H1 (cell line): ENCODE measurements around the gene SRCIN1. TPM values are rescaled to one million over a fixed set of nuclear protein-coding genes. Genes with fewer than 3 reads are reported as not detected.

Experiments used
- CTCF ChIA-PET: fragments of 300-600 bp; sonication (Branson Sonifier 250); formaldehyde crosslinking; loops from one replicate; lab custom pipeline; 2021; ENCODE audit not compliant: partially characterized antibody; lab: Charles Lee
- POLR2A ChIA-PET: fragments of 300-600 bp; sonication (Branson Sonifier 250); formaldehyde crosslinking; loops from one replicate; lab custom pipeline; 2021; ENCODE audit warnings: inconsistent platforms; ENCODE audit not compliant: partially characterized antibody; lab: Charles Lee
- DNase-seq, 2 experiments: peaks; one replicate each; pipeline versions ENCODE4 v3.0.0 to v3.0.0-alpha.2; 2010 to 2022; ENCODE audit warnings: low spot score in 2 of 2, low read depth in 1 of 2, mixed read lengths in 1 of 2
- FAIRE-seq: peaks from 2 replicates; lab custom pipeline; 2011; peaks lifted over from hg19 to GRCh38; lab: Jason Lieb, UNC
- H2AFZ ChIP-seq: 2 replicates; pipeline ENCODE4 v1.8.1; 2012; ENCODE audit warnings: low read length, inconsistent platforms
- H2AK5ac ChIP-seq: 2 replicates; pipeline ENCODE4 v1.6.1; 2013; ENCODE audit warnings: low read depth, low read length
- H2BK120ac ChIP-seq: replicated peaks from 2 replicates; pipeline ENCODE3; 2013; ENCODE audit warnings: low read depth, low read length, inconsistent platforms
- H2BK12ac ChIP-seq: 2 replicates; pipeline ENCODE4 v1.6.1; 2013; ENCODE audit warnings: low read depth, low read length
- H2BK15ac ChIP-seq: 2 replicates; pipeline ENCODE4 v1.6.1; 2013; ENCODE audit warnings: low read length
- H2BK20ac ChIP-seq: 2 replicates; pipeline ENCODE4 v1.6.1; 2013; ENCODE audit warnings: low read length
- H2BK5ac ChIP-seq: 2 replicates; pipeline ENCODE4 v1.6.1; 2013; ENCODE audit warnings: low read depth, low read length
- H3K14ac ChIP-seq: 2 replicates; pipeline ENCODE4 v1.6.1; 2013; ENCODE audit warnings: inconsistent platforms; ENCODE audit not compliant: insufficient read length
- H3K18ac ChIP-seq: 2 replicates; pipeline ENCODE4 v1.6.1; 2013; ENCODE audit warnings: low read length; ENCODE audit errors: extremely low read depth
- H3K23ac ChIP-seq: 2 replicates; pipeline ENCODE4 v1.6.1; 2013; ENCODE audit warnings: inconsistent platforms; ENCODE audit not compliant: insufficient read length
- H3K23me2 ChIP-seq: 2 replicates; pipeline ENCODE4 v1.6.1; 2013; ENCODE audit warnings: low read depth, low read length
- H3K27ac ChIP-seq: 2 replicates; pipeline ENCODE4 v1.6.1; 2011; ENCODE audit warnings: low read depth, low read length, inconsistent platforms
- H3K27me3 ChIP-seq, 4 experiments: replicated peaks in 1 of 4; 1 replicate in 1 of 4; 2 replicates in 3 of 4; pipeline versions ENCODE4 v1.6.1 to v1.8.1; 2011 to 2013; ENCODE audit warnings: low read length in 3 of 4, mild to moderate bottlenecking in 3 of 4, inconsistent platforms in 2 of 4, mixed read lengths in 2 of 4, moderate library complexity in 1 of 4; ENCODE audit not compliant: control insufficient read depth in 3 of 4, insufficient read depth in 3 of 4; ENCODE audit errors: extremely low read depth in 1 of 4
- H3K36me3 ChIP-seq, 4 experiments: 2 replicates each; pipeline versions ENCODE4 v1.6.1 to v1.8.1; 2011 to 2013; ENCODE audit warnings: mild to moderate bottlenecking in 4 of 4, low read length in 3 of 4, moderate library complexity in 2 of 4, control low read depth in 1 of 4, inconsistent platforms in 1 of 4; ENCODE audit not compliant: insufficient read depth in 4 of 4, control insufficient read depth in 2 of 4
- H3K4ac ChIP-seq: replicated peaks from 2 replicates; pipeline ENCODE3; 2013; ENCODE audit warnings: low read length, low read depth, mixed read lengths, inconsistent platforms; ENCODE audit not compliant: insufficient read length
- H3K4me1 ChIP-seq, 4 experiments: replicated peaks in 1 of 4; 1 replicate in 1 of 4; 2 replicates in 3 of 4; pipeline versions ENCODE4 v1.6.1 to v1.8.1; 2011 to 2013; ENCODE audit warnings: low read length in 3 of 4, inconsistent platforms in 2 of 4, mixed read lengths in 1 of 4; ENCODE audit not compliant: insufficient read depth in 4 of 4, control insufficient read depth in 3 of 4
- H3K4me2 ChIP-seq, 2 experiments: 2 replicates each; pipeline versions ENCODE4 v1.6.1 to v1.8.1; 2011 to 2013; ENCODE audit warnings: low read depth in 2 of 2, low read length in 2 of 2, control low read depth in 1 of 2, inconsistent platforms in 1 of 2, mild to moderate bottlenecking in 1 of 2; ENCODE audit not compliant: insufficient read depth in 1 of 2
- H3K4me3 ChIP-seq, 4 experiments: fragments of 200-600, 300-600 bp in 1 of 4; sonication (generic), shearing (Covaris generic), sonication (Bioruptor Twin) in 1 of 4; 2 replicates each; pipeline versions ENCODE4 v1.5.1 to v1.8.1; 2011 to 2016; ENCODE audit warnings: low read length in 4 of 4, low read depth in 3 of 4, control low read depth in 2 of 4, inconsistent platforms in 2 of 4, mild to moderate bottlenecking in 2 of 4, mixed read lengths in 1 of 4, moderate library complexity in 1 of 4; ENCODE audit not compliant: insufficient read depth in 2 of 4; ENCODE audit errors: extremely low read depth in 1 of 4
- H3K56ac ChIP-seq: replicated peaks from 2 replicates; pipeline ENCODE3; 2013; ENCODE audit warnings: low read depth, mild to moderate bottlenecking, mixed read lengths, low read length, inconsistent platforms; ENCODE audit not compliant: insufficient read length
- H3K79me1 ChIP-seq: 2 replicates; pipeline ENCODE4 v1.6.1; 2013; ENCODE audit warnings: low read depth, low read length, control low read depth
- H3K79me2 ChIP-seq, 2 experiments: 2 replicates each; pipeline versions ENCODE4 v1.6.1 to v1.8.1; 2012 to 2013; ENCODE audit warnings: low read length in 2 of 2, mild to moderate bottlenecking in 2 of 2, inconsistent platforms in 1 of 2; ENCODE audit not compliant: insufficient read depth in 2 of 2, control insufficient read depth in 1 of 2
- H3K9ac ChIP-seq, 4 experiments: replicated peaks in 1 of 4; 1 replicate in 1 of 4; 2 replicates in 3 of 4; pipeline versions ENCODE4 v1.6.1 to v1.8.1; 2011 to 2013; ENCODE audit warnings: low read depth in 3 of 4, low read length in 3 of 4, control low read depth in 2 of 4, mild to moderate bottlenecking in 2 of 4, moderate library complexity in 2 of 4, inconsistent platforms in 1 of 4; ENCODE audit errors: extremely low read depth in 1 of 4
- H3K9me3 ChIP-seq, 2 experiments: 2 replicates each; pipeline versions ENCODE4 v1.6.1 to v1.8.1; 2012 to 2013; ENCODE audit warnings: mild to moderate bottlenecking in 2 of 2, moderate library complexity in 2 of 2, control low read depth in 1 of 2, inconsistent platforms in 1 of 2, low read depth in 1 of 2, low read length in 1 of 2, mixed read lengths in 1 of 2; ENCODE audit not compliant: insufficient read depth in 2 of 2
- H4K20me1 ChIP-seq, 2 experiments: replicated peaks in 1 of 2; 2 replicates each; pipeline versions ENCODE3 to v1.8.1; 2011 to 2013; ENCODE audit warnings: inconsistent platforms in 2 of 2, low read length in 2 of 2, mild to moderate bottlenecking in 1 of 2; ENCODE audit not compliant: insufficient read depth in 2 of 2, control insufficient read depth in 1 of 2
- H4K5ac ChIP-seq: 2 replicates; pipeline ENCODE4 v1.6.1; 2013; ENCODE audit warnings: low read length, low read depth, mixed read lengths, inconsistent platforms; ENCODE audit not compliant: insufficient read length
- H4K8ac ChIP-seq: 2 replicates; pipeline ENCODE4 v1.8.0; 2013; ENCODE audit warnings: mild to moderate bottlenecking, moderate library complexity, low read length, inconsistent platforms; ENCODE audit not compliant: insufficient read depth; ENCODE audit errors: extremely low read depth
- H4K91ac ChIP-seq: replicated peaks from 2 replicates; pipeline ENCODE3; 2013; ENCODE audit warnings: low read length, mixed read lengths, inconsistent platforms; ENCODE audit not compliant: insufficient read length
- BRCA1 ChIP-seq: IDR thresholded peaks from 2 replicates; pipeline ENCODE4 v1.6.1; 2012; ENCODE audit warnings: low read depth, low read length, improper control_type of control experiment
- HDAC2 ChIP-seq, 2 experiments: fragments of 300-600 bp in 1 of 2; sonication (generic) in 1 of 2; IDR thresholded peaks; 2 replicates each; pipeline ENCODE4 v1.6.1; 2011 to 2012; ENCODE audit warnings: low read depth in 2 of 2, low read length in 2 of 2, mild to moderate bottlenecking in 2 of 2, moderate library complexity in 2 of 2, borderline replicate concordance in 1 of 2, inconsistent platforms in 1 of 2
- KDM1A ChIP-seq: fragments of 200-600, 300-600 bp; sonication (generic); IDR thresholded peaks from 2 replicates; pipeline ENCODE4 v1.7.1; 2016; ENCODE audit warnings: mild to moderate bottlenecking, low read length, borderline replicate concordance
- NANOG ChIP-seq: IDR thresholded peaks from 2 replicates; pipeline ENCODE4 v1.6.1; 2011; ENCODE audit warnings: low read length, low read depth, mild to moderate bottlenecking, inconsistent platforms; ENCODE audit not compliant: insufficient read depth, poor library complexity, severe bottlenecking
- NRF1 ChIP-seq: IDR thresholded peaks from 2 replicates; pipeline ENCODE4 v1.6.1; 2011; ENCODE audit warnings: mild to moderate bottlenecking, low read depth, low read length, improper control_type of control experiment
- PHF8 ChIP-seq: fragments of 200-600 bp; sonication (generic); conservative IDR thresholded peaks from 2 replicates; pipeline ENCODE4 v1.7.1; 2012; ENCODE audit warnings: low read depth, mild to moderate bottlenecking, inconsistent platforms, low read length, moderate library complexity
- POLR2AphosphoS5 ChIP-seq: IDR thresholded peaks from 2 replicates; pipeline ENCODE4 v1.6.1; 2011; ENCODE audit warnings: low read depth, low read length
- SP4 ChIP-seq: IDR thresholded peaks from 2 replicates; pipeline ENCODE4 v1.6.1; 2012; ENCODE audit warnings: low read length, inconsistent platforms
- TEAD4 ChIP-seq: IDR thresholded peaks from 2 replicates; pipeline ENCODE4 v1.6.1; 2012; ENCODE audit warnings: low read depth, low read length, inconsistent platforms, mixed read lengths
- ZNF274 ChIP-seq: IDR thresholded peaks from 2 replicates; pipeline ENCODE4 v1.7.0; 2012; ENCODE audit warnings: low read length, borderline replicate concordance; ENCODE audit errors: extremely low read depth
- WGBS, 2 experiments: shearing (Covaris generic) in 1 of 2; methylation state at CpG; one replicate each; pipeline versions ENCODE4 v1.1.6 to v1.1.7; 2013 to 2015; ENCODE audit warnings: low lambda C conversion rate in 2 of 2, mixed read lengths in 2 of 2, inconsistent platforms in 1 of 2, low coverage in 1 of 2, missing lambda C conversion rate in 1 of 2; ENCODE audit not compliant: insufficient replicate concordance in 2 of 2, insufficient coverage in 1 of 2, insufficient read length in 1 of 2; ENCODE audit errors: extremely low coverage in 1 of 2, missing lambda C conversion rate in 1 of 2; 5-methylcytosine and 5-hydroxymethylcytosine counted together
- polyA plus RNA-seq, 7 experiments: library from polyadenylated mRNA; depleted of rRNA in 3 of 7; stranded (reverse) in 5 of 7; unstranded in 2 of 7; fragments of >200 nt in 5 of 7; fragments of 200-250 nt in 2 of 7; gene quantifications; 1 replicate in 5 of 7; 2 replicates in 1 of 7; 4 replicates in 1 of 7; pipeline versions ENCODE4 v1.2.1 to v1.2.3, GENCODE V29; 2011 to 2013; ENCODE audit warnings: missing spikeins in 2 of 7, mixed read lengths in 2 of 7
- total RNA-seq: library from RNA; stranded (reverse); fragmentation: NEBNext Ultra II Directional; extraction: Animal tissue kit (Norgen Biotek cat#: 25700); gene quantifications from 2 replicates; pipeline ENCODE4 v1.2.1, GENCODE V29; 2021
- TF ChIP-seq, protein P1 (sequence below): IDR thresholded peaks from 2 replicates; pipeline ENCODE4 v1.6.1; 2011; ENCODE audit warnings: low read length, improper control_type of control experiment
- TF ChIP-seq, protein P2 (sequence below): IDR thresholded peaks from 2 replicates; pipeline ENCODE4 v1.6.1; 2012; ENCODE audit warnings: inconsistent platforms

SRCIN1 gene
- total and polyA plus RNA-seq, 2 of the 8 experiments (the other 6 are each of a cell fraction or from before 2014, with no cell fraction given), result 2.8 to 3.8 TPM

DNA sequence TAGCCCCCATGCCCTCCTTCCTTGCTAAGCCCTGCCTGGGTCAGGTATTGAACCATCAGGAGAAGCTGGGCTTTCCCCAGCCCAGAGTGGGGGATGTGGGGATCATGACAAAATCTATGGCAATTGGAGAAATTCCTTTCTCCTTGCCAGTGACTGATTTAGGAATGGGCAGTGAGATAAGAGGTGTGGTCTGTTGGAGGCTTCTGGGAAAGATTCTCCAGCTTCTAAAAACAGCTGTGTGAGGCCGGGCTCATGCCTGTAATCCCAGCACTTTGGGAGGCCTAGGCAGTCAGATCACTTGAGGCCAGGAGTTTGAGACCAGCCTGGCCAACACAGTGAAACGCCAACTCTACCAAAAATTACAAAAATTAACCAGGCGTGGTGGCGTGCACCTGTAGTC, 69.1 kb downstream of the SRCIN1 start:
- no peak overlapping the region; the same call in 1 of the 2 replicates for H4K8ac ChIP-seq
- no peak overlapping the region for H3K14ac ChIP-seq
- no peaks in the 10 kb centered on the region for H3K9me3 ChIP-seq
- POLR2A ChIA-PET, result interaction anchor here (0.6 to 2.1 kb wide), 7 partner anchors 11 to 70 kb away, joined by 3 to 7 read pairs (median 3); no protein-coding TSS in a partner anchor
- H3K9ac ChIP-seq, result no peak overlapping the region
- H3K79me2 ChIP-seq, result no peaks in the 10 kb centered on the region
- no peaks in the 10 kb centered on the region for H4K20me1 ChIP-seq
- H3K18ac ChIP-seq, result no peak overlapping the region
- no peak overlapping the region for H2BK20ac ChIP-seq
- peaks cover 0 to 16% (median 5%) of the 10 kb centered on the region in 4 experiments; a peak in 5 of 7 replicates for H3K4me1 ChIP-seq
- no peak overlapping the region for H3K4ac ChIP-seq
- H2AK5ac ChIP-seq, result no peak overlapping the region
- no peak overlapping the region for H3K56ac ChIP-seq
- H3K36me3 ChIP-seq, result no peaks in the 10 kb centered on the region
- no peaks in the 10 kb centered on the region for H3K23me2 ChIP-seq
- CTCF ChIA-PET, result interaction anchor here (0.7 to 38.1 kb wide), 26 partner anchors 15 to 188 kb away, joined by 3 to 914 read pairs (median 5); partner anchors contain the start of gene SRCIN1
- H2BK120ac ChIP-seq, result no peak overlapping the region
- WGBS, 2 experiments, result 91% methylated on average over 4 of the region's 4 CpGs; no CpG with 5 or more reads in 1 of the 2 experiments
- H3K27ac ChIP-seq, result no peak overlapping the region
- no peaks in the 10 kb centered on the region for H3K79me1 ChIP-seq
- no peak overlapping the region for H2BK12ac ChIP-seq
- H4K5ac ChIP-seq, result no peak overlapping the region
- no peak overlapping the region for H4K91ac ChIP-seq
- H2BK5ac ChIP-seq, result no peak overlapping the region
- no peak overlapping the region for H3K4me2 ChIP-seq
- no peak overlapping the region for H3K4me3 ChIP-seq
- H2AFZ ChIP-seq, result no peak overlapping the region
- peaks cover 0 to 7% (median 1%) of the 10 kb centered on the region in 4 experiments; a peak in 3 of 7 replicates for H3K27me3 ChIP-seq
- H2BK15ac ChIP-seq, result no peak overlapping the region
- no peak for DNase-seq
- no peak for FAIRE-seq
- H3K23ac ChIP-seq, result no peak overlapping the region
- TF ChIP-seq PHF8, result no peak
- no peak for TF ChIP-seq KDM1A
- TF ChIP-seq NRF1, result no peak
- TF ChIP-seq SP4, result no peak
- TF ChIP-seq, protein P1, sequence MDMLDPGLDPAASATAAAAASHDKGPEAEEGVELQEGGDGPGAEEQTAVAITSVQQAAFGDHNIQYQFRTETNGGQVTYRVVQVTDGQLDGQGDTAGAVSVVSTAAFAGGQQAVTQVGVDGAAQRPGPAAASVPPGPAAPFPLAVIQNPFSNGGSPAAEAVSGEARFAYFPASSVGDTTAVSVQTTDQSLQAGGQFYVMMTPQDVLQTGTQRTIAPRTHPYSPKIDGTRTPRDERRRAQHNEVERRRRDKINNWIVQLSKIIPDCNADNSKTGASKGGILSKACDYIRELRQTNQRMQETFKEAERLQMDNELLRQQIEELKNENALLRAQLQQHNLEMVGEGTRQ, result no peak
- no peak for TF ChIP-seq ZNF274
- no peak for TF ChIP-seq NANOG
- no peak for TF ChIP-seq TEAD4
- TF ChIP-seq BRCA1, result no peak
- no peak for TF ChIP-seq POLR2AphosphoS5
- TF ChIP-seq, protein P2, sequence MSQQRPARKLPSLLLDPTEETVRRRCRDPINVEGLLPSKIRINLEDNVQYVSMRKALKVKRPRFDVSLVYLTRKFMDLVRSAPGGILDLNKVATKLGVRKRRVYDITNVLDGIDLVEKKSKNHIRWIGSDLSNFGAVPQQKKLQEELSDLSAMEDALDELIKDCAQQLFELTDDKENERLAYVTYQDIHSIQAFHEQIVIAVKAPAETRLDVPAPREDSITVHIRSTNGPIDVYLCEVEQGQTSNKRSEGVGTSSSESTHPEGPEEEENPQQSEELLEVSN, result no peak
- TF ChIP-seq HDAC2 (IDR thresholded peaks at IDR 0.05; ENCODE audit: borderline replicate concordance in 1 of 2, low read depth in 2 of 2, low read length in 2 of 2), result no peak
